ENCODE data around the gene TRHDE. TPM values are rescaled to one million over a fixed set of nuclear protein-coding genes. Genes with fewer than 3 reads are reported as not detected.

The TRHDE gene
- total RNA-seq, 1 donor from 2014 or later = 12.1 TPM

GRCh38 chr12:72313806-72314205 is 41.6 kb downstream of the TRHDE start:
- no peak for DNase-seq (ENCODE audit: low spot score)

GRCh38 chr12:72315858-72316257 is 43.7 kb downstream of the TRHDE start:
- no peak for DNase-seq (ENCODE audit: low spot score)

- no peak for DNase-seq (ENCODE audit: low spot score)
Measured at GRCh38 chr12:72318341-72318740, 46.2 kb downstream of the TRHDE start.

GRCh38 chr12:72323881-72324280 is 51.7 kb downstream of the TRHDE start:
- no peak for DNase-seq (ENCODE audit: low spot score)

- DNase-seq (ENCODE audit: low spot score) = no peak
Measured at GRCh38 chr12:72330301-72330700, 58.1 kb downstream of the TRHDE start.

GRCh38 chr12:72330784-72331183 is 58.6 kb downstream of the TRHDE start:
- DNase-seq (ENCODE audit: low spot score) = no peak

- DNase-seq (ENCODE audit: low spot score) = no peak
Measured at GRCh38 chr12:72337382-72337781, 65.2 kb downstream of the TRHDE start.

GRCh38 chr12:72337946-72338345 is 65.8 kb downstream of the TRHDE start:
- DNase-seq (ENCODE audit: low spot score) = no peak

GRCh38 chr12:72338437-72338836 is 66.3 kb downstream of the TRHDE start:
- no peak for DNase-seq (ENCODE audit: low spot score)

GRCh38 chr12:72346363-72346944 is 74.3 kb downstream of the TRHDE start:
- DNase-seq (ENCODE audit: low spot score) = peak; percentile 70

- no peak for DNase-seq (ENCODE audit: low spot score)
Measured at GRCh38 chr12:72349491-72349890, 77.3 kb downstream of the TRHDE start.

- no peak for DNase-seq (ENCODE audit: low spot score)
Measured at GRCh38 chr12:72359416-72359815, 87.2 kb downstream of the TRHDE start.

- DNase-seq (ENCODE audit: low spot score) = no peak
Measured at GRCh38 chr12:72365151-72365550, 93.0 kb downstream of the TRHDE start.

GRCh38 chr12:72366255-72366654 is 94.1 kb downstream of the TRHDE start:
- DNase-seq (ENCODE audit: low spot score) = no peak

GRCh38 chr12:72368298-72368697 is 96.1 kb downstream of the TRHDE start:
- DNase-seq (ENCODE audit: low spot score) = no peak

- no peak for DNase-seq (ENCODE audit: low spot score)
Measured at GRCh38 chr12:72368719-72369422, 96.7 kb downstream of the TRHDE start.

GRCh38 chr12:72369423-72369959 is 97.3 kb downstream of the TRHDE start:
- no peak for DNase-seq (ENCODE audit: low spot score)

GRCh38 chr12:72380441-72380840 is 108.3 kb downstream of the TRHDE start:
- DNase-seq (ENCODE audit: low spot score) = no peak

GRCh38 chr12:72388322-72388721 is 116.2 kb downstream of the TRHDE start:
- no peak for DNase-seq (ENCODE audit: low spot score)

GRCh38 chr12:72390146-72390545 is 118.0 kb downstream of the TRHDE start:
- no peak for DNase-seq (ENCODE audit: low spot score)

GRCh38 chr12:72406111-72406510 is 133.9 kb downstream of the TRHDE start:
- no peak for DNase-seq (ENCODE audit: low spot score)

- no peak for DNase-seq (ENCODE audit: low spot score)
Measured at GRCh38 chr12:72432037-72432604, 160.0 kb downstream of the TRHDE start.

- DNase-seq (ENCODE audit: low spot score) = no peak
Measured at GRCh38 chr12:72433298-72433697, 161.1 kb downstream of the TRHDE start.

Measured in ureter (tissue), 1 donor.